WTC11 (cell line): ENCODE results near the gene IL17RA. TPM values are rescaled to one million over a fixed set of nuclear protein-coding genes. Genes with fewer than 3 reads are reported as not detected.

Experiments used
- ATAC-seq: fragments of 200-7000 bp; cut with Tn5 transposase; 2 replicates; pipeline ENCODE4 v1.10.0; 2021; ENCODE audit warnings: mild to moderate bottlenecking, moderate library complexity
- CTCF ChIA-PET: fragments of 300-600 bp; sonication (Branson Sonifier 250); formaldehyde crosslinking; loops from one replicate; lab custom pipeline; 2021; ENCODE audit warnings: antibody characterized with exemption; lab: Charles Lee
- POLR2A ChIA-PET: fragments of 350-600 bp; sonication (Branson Sonifier 250); formaldehyde crosslinking; loops from one replicate; lab custom pipeline; 2021; ENCODE audit warnings: antibody characterized with exemption; lab: Charles Lee
- DNase-seq: peaks from one replicate; pipeline ENCODE4 v3.0.0; 2021; ENCODE audit warnings: low spot score
- H3K27ac Mint-ChIP-seq: 2 replicates; pipeline ENCODE4 v1.8.0; 2021; ENCODE audit warnings: mixed read lengths
- H3K27me3 Mint-ChIP-seq: 2 replicates; pipeline ENCODE4 v1.8.0; 2021; ENCODE audit warnings: low read depth, mild to moderate bottlenecking, moderate library complexity, mixed read lengths
- H3K36me3 Mint-ChIP-seq: 2 replicates; pipeline ENCODE4 v1.8.0; 2021; ENCODE audit warnings: mixed read lengths
- H3K4me1 Mint-ChIP-seq: 2 replicates; pipeline ENCODE4 v1.8.0; 2022; ENCODE audit warnings: mixed read lengths
- H3K4me3 Mint-ChIP-seq: 2 replicates; pipeline ENCODE4 v1.8.0; 2021; ENCODE audit warnings: mild to moderate bottlenecking, moderate library complexity, mixed read lengths
- H3K9me3 Mint-ChIP-seq: 2 replicates; pipeline ENCODE4 v1.8.0; 2021; ENCODE audit warnings: mixed read lengths
- ATF3 ChIP-seq: sonication (generic); formaldehyde crosslinking; conservative IDR thresholded peaks from 2 replicates; pipeline ENCODE4 v1.8.1; 2022; ENCODE audit warnings: mild to moderate bottlenecking, missing genetic modification reagents
- CREB1 ChIP-seq: sonication (generic); formaldehyde crosslinking; IDR thresholded peaks from 2 replicates; pipeline ENCODE4 v1.8.0; 2023; ENCODE audit warnings: mild to moderate bottlenecking, missing genetic modification reagents
- CTCF ChIP-seq: fragments of 200-600 bp; IDR thresholded peaks from 2 replicates; pipeline ENCODE4 v1.8.0; 2022; ENCODE audit warnings: antibody characterized with exemption
- ETV6 ChIP-seq: sonication (generic); formaldehyde crosslinking; IDR thresholded peaks from 2 replicates; pipeline ENCODE4 v1.8.1; 2022; ENCODE audit warnings: mild to moderate bottlenecking, missing genetic modification reagents
- FOXJ3 ChIP-seq: sonication (generic); formaldehyde crosslinking; IDR thresholded peaks from 2 replicates; pipeline ENCODE4 v1.9.0; 2021; ENCODE audit warnings: missing genetic modification reagents, mild to moderate bottlenecking, borderline replicate concordance
- NFE2L1 ChIP-seq: sonication (generic); formaldehyde crosslinking; IDR thresholded peaks from 2 replicates; pipeline ENCODE4 v1.8.1; 2023; ENCODE audit warnings: missing genetic modification reagents
- NR3C1 ChIP-seq: sonication (generic); formaldehyde crosslinking; conservative IDR thresholded peaks from 2 replicates; pipeline ENCODE4 v1.8.1; 2023; ENCODE audit warnings: low read depth, mild to moderate bottlenecking, missing genetic modification reagents
- SMAD3 ChIP-seq: sonication (generic); formaldehyde crosslinking; IDR thresholded peaks from 2 replicates; pipeline ENCODE4 v1.8.0; 2022; ENCODE audit warnings: missing genetic modification reagents, mild to moderate bottlenecking, borderline replicate concordance
- TCF7 ChIP-seq: sonication (generic); formaldehyde crosslinking; IDR thresholded peaks from 2 replicates; pipeline ENCODE4 v1.8.0; 2022; ENCODE audit warnings: mild to moderate bottlenecking, low read depth, missing genetic modification reagents, moderate library complexity
- TEAD1 ChIP-seq: sonication (generic); formaldehyde crosslinking; IDR thresholded peaks from 2 replicates; pipeline ENCODE4 v1.8.0; 2022; ENCODE audit warnings: mild to moderate bottlenecking, missing genetic modification reagents
- USF2 ChIP-seq: sonication (generic); formaldehyde crosslinking; IDR thresholded peaks from 2 replicates; pipeline ENCODE4 v1.8.1; 2023; ENCODE audit warnings: mild to moderate bottlenecking, missing genetic modification reagents, moderate library complexity
- ZNF263 ChIP-seq: sonication (generic); formaldehyde crosslinking; IDR thresholded peaks from 2 replicates; pipeline ENCODE4 v1.8.1; 2022; ENCODE audit warnings: low read depth, mild to moderate bottlenecking, moderate library complexity, missing genetic modification reagents
- ZNF281 ChIP-seq: sonication (generic); formaldehyde crosslinking; IDR thresholded peaks from 2 replicates; pipeline ENCODE4 v1.8.0; 2023; ENCODE audit warnings: mild to moderate bottlenecking, missing genetic modification reagents
- ZNF396 ChIP-seq: fragments of 250-450 bp; sonication (Bioruptor Pico); IDR thresholded peaks from 2 replicates; pipeline ENCODE4 v1.8.0; 2021; ENCODE audit warnings: mild to moderate bottlenecking, moderate library complexity, borderline replicate concordance
- ZNF425 ChIP-seq: fragments of 250-450 bp; sonication (Bioruptor Pico); conservative IDR thresholded peaks from 2 replicates; pipeline ENCODE4 v1.9.0; 2021; ENCODE audit warnings: mild to moderate bottlenecking
- ZNF671 ChIP-seq: fragments of 250-450 bp; sonication (Bioruptor Pico); IDR thresholded peaks from 2 replicates; pipeline ENCODE4 v1.8.0; 2021; ENCODE audit warnings: mild to moderate bottlenecking
- total RNA-seq: library from RNA; stranded (reverse); gene quantifications from 3 replicates; pipeline ENCODE4 v1.2.3, GENCODE V29; 2021

Gene IL17RA
- total RNA-seq, 1 experiment from 2014 or later, result 7.9 TPM

GRCh38 chr22:17057959-17058814, 26.6 kb upstream of the IL17RA start:
- DNase-seq (peak; percentile 73), ATAC-seq (peak; percentile 88)
- H3K9me3 Mint-ChIP-seq, result no peaks in the 10 kb centered on the region
- peaks cover 17% of the 10 kb centered on the region for H3K27me3 Mint-ChIP-seq
- ChIA-PET CTCF (interaction anchor here (0.6 to 2.6 kb wide), 52 partner anchors 9 to 1052 kb away, joined by 3 to 36 read pairs (median 4); partner anchors contain the start of gene TUBA8), POLR2A (no interaction called here)
- no peaks in the 10 kb centered on the region for H3K36me3 Mint-ChIP-seq
- H3K27ac Mint-ChIP-seq, result no peak overlapping the region
- no peak for TF ChIP-seq ZNF263 (CRISPR knock-in tag)
- no peak for TF ChIP-seq ETV6
- TF ChIP-seq CTCF, result peak; percentile 79
- H3K4me1 Mint-ChIP-seq, result no peaks in the 10 kb centered on the region
- H3K4me3 Mint-ChIP-seq, result no peak overlapping the region

GRCh38 chr22:17060126-17060525, 24.7 kb upstream of the IL17RA start:
- ChIA-PET POLR2A (no interaction called here), CTCF (interaction anchor here (0.6 to 2.2 kb wide), 2 partner anchors 15 to 50 kb away, joined by 4 to 11 read pairs; no protein-coding TSS in a partner anchor)
- H3K4me1 Mint-ChIP-seq, result no peaks in the 10 kb centered on the region
- H3K4me3 Mint-ChIP-seq, result no peak overlapping the region
- no peaks in the 10 kb centered on the region for H3K36me3 Mint-ChIP-seq
- TF ChIP-seq CTCF, result 0 out of 2 replicates have a peak, but pooled peaks have one; percentile 8
- TF ChIP-seq ATF3 (CRISPR knock-in tag), result no peak
- TF ChIP-seq, all 79 proteins: peak for 1
- no peak for DNase-seq
- ATAC-seq, result peak; percentile 49; the same call in 1 of the 2 replicates
- Mint-ChIP-seq H3K27ac (no peak overlapping the region), H3K27me3 (peaks cover 17% of the 10 kb centered on the region), H3K9me3 (no peaks in the 10 kb centered on the region)

- H3K4me3 Mint-ChIP-seq, result no peak overlapping the region
- no peak for TF ChIP-seq TEAD1 (CRISPR knock-in tag)
- TF ChIP-seq ATF3 (CRISPR knock-in tag), result no peak
- no peak for TF ChIP-seq TCF7 (CRISPR knock-in tag)
- TF ChIP-seq CREB1 (CRISPR knock-in tag), result no peak
- TF ChIP-seq ZNF281 (CRISPR knock-in tag), result no peak
- no peak for TF ChIP-seq FOXJ3 (CRISPR knock-in tag)
- no peak for TF ChIP-seq SMAD3 (CRISPR knock-in tag)
- no peak for TF ChIP-seq NFE2L1 (CRISPR knock-in tag)
- no peak for TF ChIP-seq ZNF425 (CRISPR knock-in tag)
- TF ChIP-seq ZNF396 (CRISPR knock-in tag), result no peak
- no peak for TF ChIP-seq ZNF671 (CRISPR knock-in tag)
- no peak for TF ChIP-seq USF2
- no peak for TF ChIP-seq NR3C1
These were observed 21.2 kb upstream of the IL17RA start for GRCh38 chr22:17063411-17064106.

More at GRCh38 chr22:17063411-17064106, 21.2 kb upstream of the IL17RA start:
- ChIA-PET POLR2A (no interaction called here), CTCF (interaction anchor here (0.6 to 1.4 kb wide), 2 partner anchors 11 to 26 kb away, joined by 4 to 5 read pairs; no protein-coding TSS in a partner anchor)
- no peaks in the 10 kb centered on the region for H3K9me3 Mint-ChIP-seq
- DNase-seq, result no peak
- H3K27ac Mint-ChIP-seq, result no peak overlapping the region
- H3K36me3 Mint-ChIP-seq, result no peaks in the 10 kb centered on the region
- ATAC-seq, result no peak
- peaks cover 14% of the 10 kb centered on the region for H3K27me3 Mint-ChIP-seq
- H3K4me1 Mint-ChIP-seq, result no peaks in the 10 kb centered on the region
